HG03432 (cell line): ENCODE data around the gene SERPINA3.
"Not testable (repeated sequence)": the region's sequence is repeated elsewhere in the genome, so short reads cannot be mapped to it uniquely, and the experiment has no call there.

Experiments
- ATAC-seq: cut with Tn5 transposase; IDR thresholded peaks from one replicate; pipeline ENCODE4 v1.9.1; 2021; ENCODE audit warnings: mild to moderate bottlenecking, moderate library complexity; ENCODE audit not compliant: unreplicated experiment

The SERPINA3 gene

GRCh38 chr14:94631050-94631449 is 18.9 kb downstream of the SERPINA3 start:
- no peak for ATAC-seq

DNA sequence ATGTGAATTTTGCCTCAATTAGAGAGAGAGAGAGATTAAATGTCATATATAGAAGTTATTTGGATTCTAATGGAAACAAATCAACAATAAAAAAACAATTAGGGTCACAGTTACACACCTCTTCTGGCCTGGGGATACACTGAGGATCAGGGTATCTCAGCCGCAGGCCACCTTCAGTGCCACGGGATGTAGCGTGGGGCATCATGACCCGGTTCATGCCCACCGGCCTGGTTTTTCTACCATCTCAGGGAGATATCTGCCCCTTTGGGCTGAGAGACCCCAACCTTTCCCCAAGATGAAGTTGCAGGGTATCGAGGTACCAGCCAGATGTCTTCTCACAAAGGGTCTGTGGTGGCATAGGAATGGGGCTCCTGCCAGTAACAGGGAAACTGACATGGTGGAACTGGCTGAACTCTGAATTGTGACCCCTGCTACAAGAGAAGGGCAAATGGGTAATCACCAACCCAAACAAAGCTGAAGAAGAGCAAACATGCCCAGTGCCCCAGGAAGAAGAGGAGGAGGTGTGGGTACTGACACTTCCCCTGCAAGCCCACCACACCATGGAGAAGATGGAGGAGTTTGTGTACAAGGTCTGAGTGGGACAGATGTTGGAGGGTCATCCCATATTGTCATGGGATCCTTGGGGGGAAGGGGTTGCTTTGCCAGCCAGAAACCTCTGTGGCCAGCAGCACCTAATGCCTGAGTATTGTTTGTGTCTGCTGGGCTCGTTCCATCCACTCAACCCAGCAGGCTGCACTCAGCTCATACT is 19.5 kb downstream of the SERPINA3 start:
- ATAC-seq: no peak

- no peak for ATAC-seq
These were observed 20.1 kb downstream of the SERPINA3 start for GRCh38 chr14:94632305-94632590.

- ATAC-seq: no peak
These were observed 20.9 kb downstream of the SERPINA3 start for GRCh38 chr14:94633121-94633520.

- ATAC-seq: no peak
These were observed 23.0 kb downstream of the SERPINA3 start for GRCh38 chr14:94635154-94635553.

- no peak for ATAC-seq
These were observed 24.7 kb downstream of the SERPINA3 start for GRCh38 chr14:94636744-94637412.

- ATAC-seq: not testable (repeated sequence)
These were observed 25.6 kb downstream of the SERPINA3 start for GRCh38 chr14:94637814-94638213.

- ATAC-seq: no peak
These were observed 26.1 kb downstream of the SERPINA3 start for GRCh38 chr14:94638339-94638738.

DNA sequence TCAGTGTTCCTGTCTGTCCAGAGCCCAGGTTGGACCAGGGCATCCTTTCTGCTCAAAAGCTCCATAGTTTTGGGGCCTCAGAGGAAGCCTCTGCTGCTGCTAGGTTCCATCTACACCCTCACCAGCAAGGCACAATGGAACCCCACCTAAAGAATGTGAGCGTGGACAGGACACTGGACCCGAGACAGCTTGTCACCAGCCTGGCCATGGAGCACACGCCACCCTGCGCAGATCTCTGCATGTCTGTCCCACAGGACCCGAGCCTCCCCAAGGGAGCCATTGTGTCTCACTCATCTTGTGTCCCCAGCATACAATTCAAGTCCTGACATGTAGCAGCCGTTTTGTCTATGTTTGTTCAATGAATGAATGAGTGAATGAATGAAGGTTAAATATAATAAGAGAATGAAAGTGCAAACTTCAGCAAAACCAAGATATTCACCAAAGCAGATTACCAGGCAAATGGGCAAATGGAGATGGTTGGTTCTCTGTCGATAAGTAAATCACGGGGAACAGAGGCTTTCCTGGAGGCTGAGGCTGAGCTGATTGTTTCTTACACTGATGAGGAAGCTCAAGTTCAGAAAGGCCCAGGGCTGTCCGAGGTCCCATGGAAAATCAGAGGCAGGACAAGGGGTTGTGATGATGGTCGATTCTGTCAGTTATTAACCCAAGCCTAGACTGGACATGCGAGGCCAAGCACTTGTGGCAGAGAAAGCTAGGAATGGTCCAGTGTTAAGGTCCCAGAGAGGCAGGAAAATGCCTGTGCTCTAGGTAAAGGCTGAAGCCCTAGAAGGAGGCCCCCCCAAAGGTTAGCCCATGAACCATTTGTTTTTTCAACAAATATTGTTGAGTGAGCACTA is 27.0 kb downstream of the SERPINA3 start:
- ATAC-seq: no peak

- ATAC-seq: no peak
These were observed 28.8 kb downstream of the SERPINA3 start for GRCh38 chr14:94640721-94641631.

- ATAC-seq: no peak
These were observed 29.4 kb downstream of the SERPINA3 start for GRCh38 chr14:94641632-94641955.

DNA sequence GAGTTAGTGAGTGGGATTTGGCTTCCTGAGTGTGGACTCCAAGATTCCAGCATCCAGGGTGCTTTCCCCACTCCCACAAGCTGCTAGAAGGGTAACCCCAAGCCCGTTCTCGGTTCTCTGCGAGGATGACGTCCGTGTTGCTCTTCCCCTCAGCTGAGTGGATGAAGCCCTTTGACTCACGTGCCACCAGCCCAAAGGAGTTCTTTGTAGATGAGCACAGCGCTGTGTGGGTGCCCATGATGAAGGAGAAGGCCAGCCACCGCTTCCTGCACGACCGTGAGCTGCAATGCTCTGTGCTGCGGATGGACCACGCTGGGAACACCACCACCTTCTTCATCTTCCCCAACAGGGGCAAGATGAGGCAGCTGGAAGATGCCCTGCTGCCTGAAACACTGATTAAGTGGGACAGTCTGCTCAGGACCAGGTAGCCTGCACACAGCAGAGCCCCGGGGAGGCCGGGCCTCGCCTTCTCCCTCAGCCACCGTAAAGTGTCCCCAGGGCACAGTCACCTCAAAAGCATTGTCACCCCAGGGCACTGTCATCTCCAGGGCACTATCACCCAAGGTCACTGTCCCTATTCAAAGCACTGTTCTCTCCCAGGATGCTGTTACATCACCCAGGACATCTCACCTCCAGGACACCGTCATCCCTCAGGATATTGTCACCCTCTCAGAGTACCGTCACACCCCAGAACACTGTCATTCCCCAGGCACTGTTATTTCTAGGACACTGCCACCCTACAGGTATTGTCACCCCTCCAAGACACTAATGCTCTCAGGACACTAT is 31.3 kb downstream of the SERPINA3 start:
- no peak for ATAC-seq

DNA sequence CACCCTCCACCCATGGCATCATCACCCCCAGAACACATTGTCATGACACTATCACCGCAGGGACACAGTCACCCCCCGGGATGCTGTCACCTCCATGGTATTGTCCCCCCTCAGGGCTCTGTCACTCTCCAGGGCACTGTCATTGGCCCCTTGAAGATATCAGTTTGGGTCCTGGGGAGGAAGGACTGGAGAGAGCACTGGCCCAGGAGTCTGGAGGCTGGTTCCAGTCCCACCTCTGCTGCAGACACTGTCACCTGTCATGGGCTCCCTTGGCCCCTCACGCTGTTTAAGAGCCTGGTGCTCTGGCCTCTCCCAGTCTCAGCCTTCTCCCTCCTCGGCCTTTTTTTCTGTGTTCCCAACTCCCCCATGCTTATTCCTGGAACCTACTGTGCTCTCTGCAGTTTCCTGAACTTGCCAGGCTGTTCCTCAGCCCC is 31.9 kb downstream of the SERPINA3 start:
- ATAC-seq: no peak

- ATAC-seq: no peak
These were observed 33.9 kb downstream of the SERPINA3 start for GRCh38 chr14:94646066-94646465.

GRCh38 chr14:94646481-94646880 is 34.3 kb downstream of the SERPINA3 start:
- no peak for ATAC-seq

DNA sequence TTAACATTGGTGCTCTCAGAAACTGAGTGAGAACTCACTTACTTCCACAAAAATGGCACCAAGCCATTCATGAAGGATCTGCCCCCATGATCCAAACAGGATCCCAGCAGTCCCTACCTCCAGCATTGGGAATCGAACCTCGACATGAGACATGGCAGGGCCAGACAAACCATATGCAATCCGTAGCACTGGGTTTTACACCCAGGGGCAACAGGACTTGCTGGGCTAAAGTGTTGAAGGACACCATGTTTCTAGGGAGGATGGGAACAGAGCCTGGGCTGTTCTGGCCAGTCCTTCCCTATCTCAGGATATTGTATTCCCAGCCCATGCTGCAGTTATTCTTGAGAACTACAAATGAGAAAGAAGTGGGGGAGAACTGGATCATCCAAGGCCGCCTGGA is 36.6 kb downstream of the SERPINA3 start:
- ATAC-seq: no peak

- ATAC-seq: no peak
These were observed 37.6 kb downstream of the SERPINA3 start for GRCh38 chr14:94649543-94650443.

DNA sequence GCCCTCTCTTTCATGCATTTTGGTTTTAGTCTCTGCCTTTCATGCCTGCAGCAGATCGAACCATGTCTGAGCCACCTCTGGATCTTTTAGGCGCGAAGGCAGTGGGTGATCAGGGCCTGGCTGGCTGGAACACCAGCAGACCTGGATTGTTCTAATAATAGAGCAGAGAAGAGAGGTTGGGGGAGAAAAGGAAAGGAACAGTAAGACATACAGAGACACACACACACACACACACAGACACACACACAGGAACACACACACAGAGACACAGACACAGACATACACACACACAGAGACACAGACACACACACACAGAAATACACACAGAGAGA is 38.2 kb downstream of the SERPINA3 start:
- no peak for ATAC-seq
